ENCODE measurements around the gene MICU1. TPM values are rescaled to one million over a fixed set of nuclear protein-coding genes. Genes with fewer than 3 reads are reported as not detected.

The MICU1 gene
- total RNA-seq, 1 donor from 2014 or later: 29.2 TPM

DNA sequence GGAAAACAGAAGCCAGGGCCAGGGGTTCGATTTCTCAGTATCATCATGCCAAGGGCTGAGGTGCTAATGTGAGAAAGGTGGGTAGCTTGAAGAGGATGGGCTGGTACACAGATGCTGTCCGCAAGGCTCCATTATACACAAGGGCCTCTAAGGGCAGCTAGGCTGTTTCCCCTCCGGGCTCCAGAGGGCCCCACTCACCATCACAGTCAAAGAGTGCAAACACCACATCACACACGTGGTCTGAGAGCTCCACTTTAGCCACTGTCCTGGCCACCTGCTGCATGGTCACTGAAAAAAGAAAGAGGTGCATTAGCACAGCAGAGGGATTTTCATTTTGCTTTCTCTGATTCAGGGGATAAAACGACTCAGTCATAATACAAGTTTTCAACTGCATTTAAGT is 250.3 kb downstream of the MICU1 start:
- no peak for DNase-seq (ENCODE audit: extremely low spot score in 2 of 2)
- H3K27ac ChIP-seq: no peak overlapping the region
- no peaks in the 10 kb centered on the region for H3K36me3 ChIP-seq
- no peaks in the 10 kb centered on the region for H3K9me3 ChIP-seq
- TF ChIP-seq CTCF (IDR thresholded peaks at IDR 0.05) (no peak), POLR2AphosphoS5 (IDR thresholded peaks at IDR 0.05; ENCODE audit: insufficient read depth in 1 of 2, low read depth in 1 of 2) (no peak), POLR2A (IDR thresholded peaks at IDR 0.05) (no peak)
- no peaks in the 10 kb centered on the region for H3K4me1 ChIP-seq
- intact Hi-C loops (cut with DNase I): no loop called here
- H3K27me3 ChIP-seq: no peaks in the 10 kb centered on the region
- no peak overlapping the region for H3K4me3 ChIP-seq

- Histone ChIP-seq H3K36me3 (no peaks in the 10 kb centered on the region), H3K9me3 (no peaks in the 10 kb centered on the region), H3K27me3 (no peaks in the 10 kb centered on the region), H3K4me3 (no peak overlapping the region), H3K4me1 (no peaks in the 10 kb centered on the region), H3K27ac (no peak overlapping the region)
- TF ChIP-seq CTCF (IDR thresholded peaks at IDR 0.05): no peak
- no peak for TF ChIP-seq POLR2AphosphoS5 (IDR thresholded peaks at IDR 0.05; ENCODE audit: insufficient read depth in 1 of 2, low read depth in 1 of 2)
- TF ChIP-seq POLR2A (IDR thresholded peaks at IDR 0.05): no peak
- no peak for DNase-seq (ENCODE audit: extremely low spot score in 2 of 2)
- intact Hi-C loops (cut with DNase I): no loop called here
Measured at GRCh38 chr10:72375173-72375572, 250.7 kb downstream of the MICU1 start.

DNA sequence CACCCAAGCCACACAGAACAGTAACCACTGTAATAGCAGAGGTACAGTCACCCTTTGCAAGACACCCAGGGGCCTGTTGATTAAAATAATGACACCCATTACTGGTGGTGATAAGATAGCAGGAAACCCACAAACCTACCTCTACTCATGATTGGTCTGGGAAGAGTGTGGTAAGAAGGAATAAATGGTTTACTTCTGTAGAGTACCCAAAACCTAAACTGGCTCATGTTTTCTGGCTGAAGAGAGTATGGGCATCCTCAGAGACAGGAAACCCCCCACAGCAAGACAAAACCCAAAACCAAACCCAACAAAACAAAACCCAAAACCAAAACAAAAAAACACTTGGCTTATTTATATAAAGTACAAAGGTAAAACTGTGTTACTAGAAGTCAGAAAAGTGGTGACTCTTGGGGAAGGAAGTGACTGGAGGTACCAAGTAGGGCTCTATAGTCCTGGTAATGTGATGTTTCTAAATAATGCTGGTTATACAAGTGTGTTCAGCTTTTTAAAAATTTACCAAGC is 255.6 kb downstream of the MICU1 start:
- peaks cover 0 to 4% of the 10 kb centered on the region in 2 donors for H3K36me3 ChIP-seq
- no peaks in the 10 kb centered on the region for H3K27me3 ChIP-seq
- no peak for DNase-seq (ENCODE audit: extremely low spot score in 2 of 2)
- H3K4me1 ChIP-seq: no peaks in the 10 kb centered on the region
- no peak overlapping the region for H3K4me3 ChIP-seq
- TF ChIP-seq POLR2AphosphoS5 (IDR thresholded peaks at IDR 0.05; ENCODE audit: insufficient read depth in 1 of 2, low read depth in 1 of 2) (no peak), POLR2A (IDR thresholded peaks at IDR 0.05) (no peak), CTCF (IDR thresholded peaks at IDR 0.05) (no peak)
- no peak overlapping the region for H3K27ac ChIP-seq
- no peaks in the 10 kb centered on the region for H3K9me3 ChIP-seq
- intact Hi-C loops (cut with DNase I): no loop called here

DNA sequence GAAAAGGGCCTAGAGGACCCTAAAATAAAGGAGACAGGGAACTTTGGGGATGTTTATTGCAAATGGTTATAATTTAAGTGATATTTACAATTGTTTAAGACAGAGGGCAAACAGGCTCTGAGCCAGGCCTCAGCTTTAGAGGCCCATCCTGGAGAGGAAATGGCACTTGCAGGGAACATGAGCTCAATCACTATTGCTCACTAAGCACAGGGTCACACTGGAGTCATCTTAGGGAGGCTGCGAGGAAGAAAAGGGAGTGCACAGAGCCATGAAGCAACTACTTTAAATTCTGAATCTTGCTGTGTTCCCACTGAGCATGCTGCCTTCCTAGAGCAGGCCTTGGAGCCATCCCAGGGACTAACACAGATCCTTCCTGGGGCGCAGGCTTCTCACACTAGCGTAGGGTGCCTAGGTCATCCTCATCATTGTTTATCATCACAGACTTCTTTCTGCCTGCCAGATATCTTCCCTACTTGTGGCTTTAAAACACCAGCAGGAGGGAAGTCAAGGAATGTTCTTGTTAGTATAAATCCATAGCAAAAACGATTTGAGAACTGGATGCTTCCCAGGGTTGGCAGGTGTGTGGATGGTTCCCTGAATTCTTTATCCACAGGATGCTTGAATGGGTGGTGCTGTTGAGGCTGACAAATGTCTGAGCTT is 258.4 kb downstream of the MICU1 start:
- H3K36me3 ChIP-seq: peaks cover 0 to 4% of the 10 kb centered on the region in 2 donors
- intact Hi-C loops (cut with DNase I): loop anchor here (10.0 kb wide), 1 partner anchor 467 kb away; no protein-coding TSS in a partner anchor
- no peak overlapping the region for H3K4me3 ChIP-seq
- H3K27me3 ChIP-seq: no peaks in the 10 kb centered on the region
- H3K9me3 ChIP-seq: no peaks in the 10 kb centered on the region
- H3K4me1 ChIP-seq: peaks cover 11% of the 10 kb centered on the region
- TF ChIP-seq POLR2A (IDR thresholded peaks at IDR 0.05) (no peak), CTCF (IDR thresholded peaks at IDR 0.05) (no peak), POLR2AphosphoS5 (IDR thresholded peaks at IDR 0.05; ENCODE audit: insufficient read depth in 1 of 2, low read depth in 1 of 2) (no peak)
- no peak overlapping the region for H3K27ac ChIP-seq
- no peak for DNase-seq (ENCODE audit: extremely low spot score in 2 of 2)
